ENCODE results near the gene OR2B3.
"Not testable (repeated sequence)": the region's sequence is repeated elsewhere in the genome, so short reads cannot be mapped to it uniquely, and the experiment has no call there.

OR2B3 gene

GRCh38 chr6:29087213-29087612 lies at the start of gene OR2B3:
OR2B3 (minus strand) TSS chr6:29087313; CDS start chr6:29087248, 65 bp downstream.
- FAIRE-seq, result no peak

- FAIRE-seq, result no peak
These were observed 44.6 kb upstream of the OR2B3 start for GRCh38 chr6:29131691-29132090.

- FAIRE-seq, result no peak
These were observed 43.5 kb upstream of the OR2B3 start for GRCh38 chr6:29130644-29131043.

GRCh38 chr6:29129326-29130012 lies 42.4 kb upstream of the OR2B3 start:
- FAIRE-seq, result no peak

GRCh38 chr6:29114964-29115363 lies 27.9 kb upstream of the OR2B3 start:
- not testable (repeated sequence) for FAIRE-seq

- no peak for FAIRE-seq
These were observed 25.0 kb upstream of the OR2B3 start for GRCh38 chr6:29112135-29112534.

GRCh38 chr6:29107758-29108157 lies 20.6 kb upstream of the OR2B3 start, which contains the start of gene OR2J3:
OR2J3 (plus strand) TSS chr6:29108058; CDS start chr6:29111891, 3,833 bp downstream.
- FAIRE-seq, result no peak

- FAIRE-seq, result no peak
These were observed 12.1 kb upstream of the OR2B3 start, which contains the start of gene OR2J1 for GRCh38 chr6:29099190-29099589. OR2J1 (plus strand) TSS chr6:29099490; CDS start chr6:29100943, 1,453 bp downstream.

- no peak for FAIRE-seq
These were observed 10.7 kb upstream of the OR2B3 start for GRCh38 chr6:29097803-29098202.

- FAIRE-seq, result no peak
These were observed 5.8 kb upstream of the OR2B3 start for GRCh38 chr6:29092957-29093356.

GRCh38 chr6:29082457-29082856 lies 4.7 kb downstream of the OR2B3 start:
- no peak for FAIRE-seq

- no peak for FAIRE-seq
These were observed 5.8 kb downstream of the OR2B3 start for GRCh38 chr6:29081312-29081711.

- no peak for FAIRE-seq
These were observed 7.9 kb downstream of the OR2B3 start for GRCh38 chr6:29079203-29079602.

GRCh38 chr6:29071831-29072723 lies 15.0 kb downstream of the OR2B3 start:
- no peak for FAIRE-seq

GRCh38 chr6:29051680-29052079 lies 35.4 kb downstream of the OR2B3 start:
- no peak for FAIRE-seq

- no peak for FAIRE-seq
These were observed 42.0 kb downstream of the OR2B3 start, which contains the start of gene OR2W1 for GRCh38 chr6:29045075-29045474. OR2W1 (minus strand) TSS chr6:29045175; CDS start chr6:29045175, 0 bp downstream.
